ENCODE results near the gene SNAI1.

Gene SNAI1

DNA sequence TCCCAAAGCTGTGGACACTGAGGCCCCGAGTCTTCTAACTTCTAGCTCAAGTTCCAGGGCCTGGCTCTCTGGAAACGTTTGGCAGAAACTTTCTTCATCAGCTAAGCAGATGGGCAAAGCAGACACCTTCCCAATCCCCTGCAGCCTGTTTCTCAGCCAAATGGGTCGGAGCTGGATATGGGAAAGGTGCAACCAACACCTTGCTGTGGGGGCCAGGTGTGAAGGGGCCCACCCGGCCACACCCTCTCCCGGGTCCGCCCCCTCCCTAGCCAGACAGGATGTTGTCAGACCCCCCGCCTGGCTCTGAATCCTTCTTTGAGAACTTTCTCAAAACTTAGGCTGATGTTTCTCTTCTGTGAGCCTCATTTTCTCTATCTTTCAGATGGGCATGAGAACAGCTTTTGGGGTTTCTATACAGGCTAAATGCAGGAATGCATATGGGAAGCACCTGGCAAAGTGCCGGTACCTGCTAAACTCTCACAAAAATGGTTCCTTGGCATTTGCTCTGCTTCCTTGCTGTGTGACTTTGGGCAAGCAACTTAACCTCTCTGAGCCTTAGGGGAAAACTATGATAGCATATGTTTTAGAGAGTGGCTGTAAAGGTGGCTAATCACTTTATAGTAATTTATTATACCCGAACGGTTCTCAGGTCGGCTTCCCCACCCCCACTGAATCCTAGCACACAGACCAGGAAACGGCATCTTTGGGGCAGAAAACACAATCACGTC, 1.8 kb downstream of the SNAI1 start:
- TF ChIP-seq, protein P1, sequence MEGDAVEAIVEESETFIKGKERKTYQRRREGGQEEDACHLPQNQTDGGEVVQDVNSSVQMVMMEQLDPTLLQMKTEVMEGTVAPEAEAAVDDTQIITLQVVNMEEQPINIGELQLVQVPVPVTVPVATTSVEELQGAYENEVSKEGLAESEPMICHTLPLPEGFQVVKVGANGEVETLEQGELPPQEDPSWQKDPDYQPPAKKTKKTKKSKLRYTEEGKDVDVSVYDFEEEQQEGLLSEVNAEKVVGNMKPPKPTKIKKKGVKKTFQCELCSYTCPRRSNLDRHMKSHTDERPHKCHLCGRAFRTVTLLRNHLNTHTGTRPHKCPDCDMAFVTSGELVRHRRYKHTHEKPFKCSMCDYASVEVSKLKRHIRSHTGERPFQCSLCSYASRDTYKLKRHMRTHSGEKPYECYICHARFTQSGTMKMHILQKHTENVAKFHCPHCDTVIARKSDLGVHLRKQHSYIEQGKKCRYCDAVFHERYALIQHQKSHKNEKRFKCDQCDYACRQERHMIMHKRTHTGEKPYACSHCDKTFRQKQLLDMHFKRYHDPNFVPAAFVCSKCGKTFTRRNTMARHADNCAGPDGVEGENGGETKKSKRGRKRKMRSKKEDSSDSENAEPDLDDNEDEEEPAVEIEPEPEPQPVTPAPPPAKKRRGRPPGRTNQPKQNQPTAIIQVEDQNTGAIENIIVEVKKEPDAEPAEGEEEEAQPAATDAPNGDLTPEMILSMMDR (conservative IDR thresholded peaks at IDR 0.05) = no peak
- no peak overlapping the region for H3K27ac ChIP-seq

DNA sequence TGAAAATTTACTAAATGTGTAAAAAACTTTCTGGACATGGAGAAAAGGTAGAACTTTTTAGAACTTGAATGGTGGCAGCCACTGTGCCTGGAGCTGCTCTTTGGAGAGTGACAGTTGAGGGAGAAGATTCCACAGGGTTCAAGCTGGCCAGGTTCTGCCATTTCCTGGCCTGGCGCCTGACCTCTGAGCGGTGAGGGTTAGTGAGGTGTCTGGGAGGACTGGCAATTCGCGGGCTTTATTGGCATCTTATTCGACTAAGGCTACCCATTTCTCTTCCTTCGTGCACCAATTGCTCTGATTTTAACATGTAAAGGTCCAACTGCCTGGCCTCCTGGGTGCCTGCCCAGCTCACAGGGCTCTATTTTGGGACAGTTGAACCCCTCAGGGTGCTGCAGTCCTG, 2.4 kb downstream of the SNAI1 start:
- TF ChIP-seq, protein P1 (conservative IDR thresholded peaks at IDR 0.05) = no peak
- no peak overlapping the region for H3K27ac ChIP-seq

DNA sequence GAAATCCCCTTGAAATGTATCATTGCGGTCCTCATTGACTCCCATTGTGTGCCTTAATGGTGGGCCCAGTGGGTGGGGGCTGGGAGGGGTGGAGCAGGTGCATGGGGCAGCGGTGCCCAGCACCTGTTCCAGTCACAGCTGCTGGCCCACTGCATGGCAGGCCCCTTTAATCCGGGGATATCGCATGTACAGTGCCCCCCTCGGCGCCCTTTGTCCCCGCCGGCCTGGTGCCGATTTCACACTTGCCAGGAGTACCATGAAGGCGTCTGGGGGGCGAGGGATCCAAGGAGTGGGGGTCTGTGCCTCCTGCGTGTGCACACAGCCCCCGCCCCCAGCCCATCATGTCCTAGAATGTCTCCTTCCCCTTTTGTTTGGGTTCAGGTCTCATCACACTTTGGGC, 2.8 kb downstream of the SNAI1 start:
- TF ChIP-seq, protein P1 (conservative IDR thresholded peaks at IDR 0.05) = no peak
- no peak overlapping the region for H3K27ac ChIP-seq

DNA sequence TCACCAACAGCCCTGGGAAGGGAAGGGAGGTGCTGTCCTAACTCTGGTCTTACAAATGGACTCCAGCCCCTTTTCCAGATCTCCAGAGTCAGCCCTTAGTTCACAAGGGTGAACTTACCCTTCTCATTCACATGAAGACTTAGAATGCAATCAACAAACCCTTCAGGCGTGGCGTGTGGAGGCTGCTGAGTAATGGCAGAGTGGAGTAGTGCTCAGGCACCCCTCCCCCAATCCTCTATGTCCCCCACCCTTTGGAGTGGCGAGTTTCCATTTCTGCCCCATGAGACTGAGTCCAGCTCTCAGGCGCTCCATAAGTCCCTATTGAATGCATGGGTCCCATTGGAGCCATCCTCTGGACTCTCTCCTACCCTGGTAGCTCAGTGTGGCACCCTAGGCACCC, 3.3 kb downstream of the SNAI1 start:
- TF ChIP-seq, protein P1 (conservative IDR thresholded peaks at IDR 0.05) = no peak
- H3K27ac ChIP-seq = no peak overlapping the region

DNA sequence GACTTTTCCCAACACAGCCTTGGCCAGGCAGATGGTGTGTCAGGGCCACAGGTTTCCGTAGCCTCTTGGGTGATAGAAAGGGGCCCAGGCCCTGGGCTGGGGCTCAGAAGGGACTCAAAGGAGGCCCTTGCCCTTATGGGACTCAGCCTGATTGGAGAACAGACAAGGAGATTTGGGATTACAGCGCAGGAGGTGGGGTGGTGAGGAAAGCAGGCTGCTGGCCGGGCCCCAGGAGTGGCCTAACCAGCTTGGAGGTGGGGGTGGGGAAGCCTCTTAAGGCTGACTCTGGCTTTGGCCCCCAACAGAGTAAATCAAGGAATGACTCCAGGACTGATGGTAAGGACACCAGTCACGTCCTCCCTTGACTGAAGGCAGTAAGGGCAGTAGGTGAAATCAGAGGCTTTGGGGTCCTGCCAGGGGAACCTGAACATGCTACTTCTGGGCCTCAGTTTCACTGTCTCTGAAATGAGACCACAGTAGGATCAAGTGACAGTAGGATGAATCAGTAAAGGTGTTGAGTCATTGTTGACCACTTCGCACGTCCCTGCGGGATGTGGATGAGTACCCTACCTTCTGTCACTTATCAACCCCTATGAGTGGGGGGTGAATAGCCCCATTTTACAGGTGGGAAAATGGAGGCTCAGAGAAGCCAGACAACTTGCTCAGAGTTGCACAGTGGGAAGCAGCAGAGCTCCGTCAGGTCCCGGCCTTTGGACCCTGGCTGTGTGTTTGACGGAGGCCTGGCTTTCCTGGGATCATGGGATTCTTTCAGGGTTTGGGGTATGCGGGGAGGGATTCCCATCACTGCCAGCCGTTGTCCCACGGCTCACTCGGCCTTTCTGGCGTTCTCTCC, 4.5 kb downstream of the SNAI1 start:
- TF ChIP-seq, protein P1 (conservative IDR thresholded peaks at IDR 0.05) = no peak
- no peak overlapping the region for H3K27ac ChIP-seq

DNA sequence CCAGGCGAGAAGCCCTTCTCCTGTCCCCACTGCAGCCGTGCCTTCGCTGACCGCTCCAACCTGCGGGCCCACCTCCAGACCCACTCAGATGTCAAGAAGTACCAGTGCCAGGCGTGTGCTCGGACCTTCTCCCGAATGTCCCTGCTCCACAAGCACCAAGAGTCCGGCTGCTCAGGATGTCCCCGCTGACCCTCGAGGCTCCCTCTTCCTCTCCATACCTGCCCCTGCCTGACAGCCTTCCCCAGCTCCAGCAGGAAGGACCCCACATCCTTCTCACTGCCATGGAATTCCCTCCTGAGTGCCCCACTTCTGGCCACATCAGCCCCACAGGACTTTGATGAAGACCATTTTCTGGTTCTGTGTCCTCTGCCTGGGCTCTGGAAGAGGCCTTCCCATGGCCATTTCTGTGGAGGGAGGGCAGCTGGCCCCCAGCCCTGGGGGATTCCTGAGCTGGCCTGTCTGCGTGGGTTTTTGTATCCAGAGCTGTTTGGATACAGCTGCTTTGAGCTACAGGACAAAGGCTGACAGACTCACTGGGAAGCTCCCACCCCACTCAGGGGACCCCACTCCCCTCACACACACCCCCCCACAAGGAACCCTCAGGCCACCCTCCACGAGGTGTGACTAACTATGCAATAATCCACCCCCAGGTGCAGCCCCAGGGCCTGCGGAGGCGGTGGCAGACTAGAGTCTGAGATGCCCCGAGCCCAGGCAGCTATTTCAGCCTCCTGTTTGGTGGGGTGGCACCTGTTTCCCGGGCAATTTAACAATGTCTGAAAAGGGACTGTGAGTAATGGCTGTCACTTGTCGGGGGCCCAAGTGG, 5.3 kb downstream of the SNAI1 start:
- TF ChIP-seq, protein P1 (conservative IDR thresholded peaks at IDR 0.05) = no peak
- no peak overlapping the region for H3K27ac ChIP-seq

Data from VCaP (cell line).